NOMO-1 (cell line): ENCODE measurements around the gene DOCK2.
"Not testable (repeated sequence)": the region's sequence is repeated elsewhere in the genome, so short reads cannot be mapped to it uniquely, and the experiment has no call there.

Experiments used
- DNase-seq, 2 experiments: peaks; one replicate each; lab custom pipeline; 2025; ENCODE audit not compliant: unreplicated experiment in 2 of 2; lab: John Stamatoyannopoulos, UW

DOCK2 gene

GRCh38 chr5:169810524-169810923 is 173.4 kb downstream of the DOCK2 start:
- no peak for DNase-seq

- DNase-seq: no peak
Observed at GRCh38 chr5:169811023-169811422, 173.9 kb downstream of the DOCK2 start.

GRCh38 chr5:169811680-169812079 is 174.6 kb downstream of the DOCK2 start:
- DNase-seq: no peak

- no peak for DNase-seq
Observed at GRCh38 chr5:169812786-169813185, 175.7 kb downstream of the DOCK2 start.

- DNase-seq: no peak
Observed at GRCh38 chr5:169814045-169814444, 177.0 kb downstream of the DOCK2 start.

GRCh38 chr5:169814522-169814921 is 177.4 kb downstream of the DOCK2 start:
- no peak for DNase-seq

- DNase-seq: no peak
Observed at GRCh38 chr5:169817031-169817430, 180.0 kb downstream of the DOCK2 start.

GRCh38 chr5:169826618-169827017 is 189.5 kb downstream of the DOCK2 start:
- DNase-seq: no peak

- no peak for DNase-seq
Observed at GRCh38 chr5:169827769-169828168, 190.7 kb downstream of the DOCK2 start.

- no peak for DNase-seq
Observed at GRCh38 chr5:169828385-169828784, 191.3 kb downstream of the DOCK2 start.

- no peak for DNase-seq
Observed at GRCh38 chr5:169831331-169831730, 194.3 kb downstream of the DOCK2 start.

GRCh38 chr5:169832304-169832703 is 195.2 kb downstream of the DOCK2 start:
- no peak for DNase-seq

- no peak for DNase-seq
Observed at GRCh38 chr5:169832845-169833244, 195.8 kb downstream of the DOCK2 start.

GRCh38 chr5:169833681-169834292 is 196.7 kb downstream of the DOCK2 start:
- not testable (repeated sequence) for DNase-seq

GRCh38 chr5:169834540-169834939 is 197.5 kb downstream of the DOCK2 start:
- not testable (repeated sequence) for DNase-seq

- DNase-seq: no peak
Observed at GRCh38 chr5:169836835-169837536, 199.9 kb downstream of the DOCK2 start.

GRCh38 chr5:169837686-169838085 is 200.6 kb downstream of the DOCK2 start:
- DNase-seq: no peak

- no peak for DNase-seq
Observed at GRCh38 chr5:169838688-169839087, 201.6 kb downstream of the DOCK2 start.

- no peak for DNase-seq
Observed at GRCh38 chr5:169840405-169840804, 203.3 kb downstream of the DOCK2 start.

- no peak for DNase-seq
Observed at GRCh38 chr5:169842699-169843098, 205.6 kb downstream of the DOCK2 start.

- no peak for DNase-seq
Observed at GRCh38 chr5:169847519-169847918, 210.4 kb downstream of the DOCK2 start.

GRCh38 chr5:169848271-169848670 is 211.2 kb downstream of the DOCK2 start:
- no peak for DNase-seq

- no peak for DNase-seq
Observed at GRCh38 chr5:169848792-169849191, 211.7 kb downstream of the DOCK2 start.
